Large intestine (tissue), 3 donors: ENCODE data around the gene UNC13A. TPM values are rescaled to one million over a fixed set of nuclear protein-coding genes. Genes with fewer than 3 reads are reported as not detected.
"Not testable (repeated sequence)": the region's sequence is repeated elsewhere in the genome, so short reads cannot be mapped to it uniquely, and the experiment has no call there.

ENCODE experiments used
- DNase-seq, 2 donors: peaks; one replicate each; pipeline versions ENCODE4 v3.0.0 to v3.0.0-alpha.2; 2013
- H3K27ac ChIP-seq: one replicate; pipeline ENCODE4 v1.5.1; 2013; ENCODE audit warnings: low read length
- H3K27me3 ChIP-seq: 2 replicates; pipeline ENCODE4 v1.6.1; 2013; ENCODE audit warnings: low read length; ENCODE audit not compliant: control insufficient read depth, insufficient read depth
- H3K36me3 ChIP-seq: 2 replicates; pipeline ENCODE4 v1.6.1; 2013; ENCODE audit warnings: low read length; ENCODE audit not compliant: control insufficient read depth, insufficient read depth
- H3K4me1 ChIP-seq: one replicate; pipeline ENCODE4 v1.6.1; 2013; ENCODE audit warnings: low read length; ENCODE audit not compliant: control insufficient read depth, insufficient read depth
- H3K4me3 ChIP-seq: one replicate; pipeline ENCODE4 v1.5.1; 2013; ENCODE audit warnings: low read length
- H3K9me3 ChIP-seq: one replicate; pipeline ENCODE4 v1.6.1; 2013; ENCODE audit warnings: mild to moderate bottlenecking, low read depth, low read length, moderate library complexity; ENCODE audit not compliant: control insufficient read depth
- WGBS: methylation state at CpG from one replicate; pipeline ENCODE4 v1.1.5; 2013; ENCODE audit warnings: low lambda C conversion rate; ENCODE audit not compliant: insufficient coverage; 5-methylcytosine and 5-hydroxymethylcytosine counted together
- polyA plus RNA-seq: library from polyadenylated mRNA; unstranded; fragments of 120-200 nt; gene quantifications from one replicate; pipeline ENCODE4 v1.2.1, GENCODE V29; 2013

UNC13A gene
- polyA plus RNA-seq, 1 donor, result 2.7 TPM

DNA sequence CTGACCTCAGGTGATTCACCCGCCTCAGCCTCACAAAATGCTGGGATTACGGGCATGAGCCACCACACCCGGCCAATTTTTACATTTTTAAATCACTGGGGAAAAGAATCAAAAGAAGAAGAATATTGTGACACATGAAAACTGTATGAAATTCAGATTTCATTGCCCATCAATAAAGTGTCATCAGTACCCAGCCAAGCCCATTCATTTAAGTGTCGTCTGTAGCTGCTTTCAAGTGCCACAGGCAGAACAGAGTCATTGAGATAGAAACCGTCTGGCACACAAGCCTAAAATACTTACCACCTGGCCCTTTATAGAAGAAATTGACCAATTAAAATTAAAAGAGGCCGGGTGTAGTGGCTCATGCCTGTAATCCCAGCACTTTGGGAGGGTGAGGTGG is 117.4 kb downstream of the UNC13A start:
- Histone ChIP-seq H3K27ac (no peak overlapping the region), H3K4me1 (no peaks in the 10 kb centered on the region), H3K36me3 (peaks cover 59% of the 10 kb centered on the region), H3K9me3 (no peaks in the 10 kb centered on the region), H3K27me3 (no peaks in the 10 kb centered on the region), H3K4me3 (no peak overlapping the region)
- 90% methylated on average over 5 of the region's 6 CpGs for WGBS
- DNase-seq, result no peak

DNA sequence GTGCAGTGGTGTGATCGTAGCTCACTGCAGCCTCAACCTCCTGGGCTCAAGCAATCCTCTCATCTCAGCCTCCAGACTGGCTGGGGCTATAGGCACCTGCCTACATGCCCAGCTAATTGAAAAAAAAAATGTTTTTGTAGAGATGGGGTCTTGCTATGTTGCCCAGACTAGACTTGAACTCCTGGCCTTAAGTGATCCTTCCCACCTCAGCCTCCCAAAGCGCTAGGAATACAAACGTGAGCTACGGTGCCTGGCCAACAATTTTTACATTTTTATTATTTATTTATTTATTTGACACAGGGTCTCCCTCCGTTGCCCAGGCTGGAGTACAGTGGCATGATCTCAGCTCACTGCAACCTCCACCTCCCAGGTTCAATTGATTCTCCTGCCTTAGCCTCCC is 117.9 kb downstream of the UNC13A start:
- not testable (repeated sequence) for H3K4me3 ChIP-seq, H3K9me3 ChIP-seq, H3K27ac ChIP-seq, H3K4me1 ChIP-seq, H3K27me3 ChIP-seq, DNase-seq
- 90% methylated on average over 2 of the region's 5 CpGs for WGBS
- H3K36me3 ChIP-seq, result peaks cover 55% of the 10 kb centered on the region

DNA sequence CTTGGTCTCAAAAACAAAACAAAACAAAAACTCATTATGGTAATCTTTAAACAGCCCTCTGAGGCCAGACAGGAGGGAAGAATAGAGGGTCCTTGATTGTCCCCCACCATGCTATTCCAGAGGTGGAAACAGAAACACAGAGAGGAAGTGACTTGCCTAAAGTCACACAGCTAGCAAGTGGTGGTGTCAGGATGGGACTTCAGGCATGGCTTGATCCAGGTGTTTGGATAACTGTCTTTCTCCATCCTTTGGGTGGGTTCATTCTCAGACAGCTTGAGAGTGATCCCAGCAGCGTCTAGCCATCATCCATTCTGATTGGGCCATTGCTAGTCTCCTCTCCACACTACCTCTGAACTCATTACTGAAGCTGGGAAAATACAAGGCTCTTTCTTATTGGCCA is 120.2 kb downstream of the UNC13A start:
- no peaks in the 10 kb centered on the region for H3K4me1 ChIP-seq
- DNase-seq, result no peak
- no CpG with 5 or more reads among the region's 1 CpG for whole genome bisulfite sequencing
- no peak overlapping the region for H3K4me3 ChIP-seq
- no peaks in the 10 kb centered on the region for H3K9me3 ChIP-seq
- H3K27ac ChIP-seq, result no peak overlapping the region
- H3K27me3 ChIP-seq, result no peaks in the 10 kb centered on the region
- peaks cover 55% of the 10 kb centered on the region for H3K36me3 ChIP-seq

DNA sequence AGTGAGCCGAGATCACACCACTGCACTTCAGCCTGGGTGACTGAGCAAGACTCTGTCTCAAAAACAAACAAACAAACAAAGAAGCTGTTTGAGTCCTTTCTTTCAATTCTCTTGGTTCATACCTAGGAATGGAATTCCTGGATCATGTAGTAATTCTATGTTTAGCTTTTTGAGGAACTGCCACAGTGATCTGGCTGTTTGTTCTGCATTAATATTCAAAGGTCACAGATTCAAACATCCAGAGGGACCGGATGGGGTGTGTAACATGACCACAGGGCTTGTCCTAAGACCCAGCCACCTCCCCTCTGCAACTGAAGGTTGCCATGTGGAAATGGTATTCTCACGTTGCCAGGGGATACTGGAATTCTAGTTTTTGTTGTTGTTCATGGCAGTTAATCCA is 122.5 kb downstream of the UNC13A start:
- H3K27me3 ChIP-seq, result no peaks in the 10 kb centered on the region
- H3K27ac ChIP-seq, result no peak overlapping the region
- no peaks in the 10 kb centered on the region for H3K4me1 ChIP-seq
- H3K9me3 ChIP-seq, result no peaks in the 10 kb centered on the region
- H3K36me3 ChIP-seq, result peaks cover 44% of the 10 kb centered on the region
- WGBS, result no CpG with 5 or more reads among the region's 3 CpGs
- DNase-seq, result no peak
- no peak overlapping the region for H3K4me3 ChIP-seq

DNA sequence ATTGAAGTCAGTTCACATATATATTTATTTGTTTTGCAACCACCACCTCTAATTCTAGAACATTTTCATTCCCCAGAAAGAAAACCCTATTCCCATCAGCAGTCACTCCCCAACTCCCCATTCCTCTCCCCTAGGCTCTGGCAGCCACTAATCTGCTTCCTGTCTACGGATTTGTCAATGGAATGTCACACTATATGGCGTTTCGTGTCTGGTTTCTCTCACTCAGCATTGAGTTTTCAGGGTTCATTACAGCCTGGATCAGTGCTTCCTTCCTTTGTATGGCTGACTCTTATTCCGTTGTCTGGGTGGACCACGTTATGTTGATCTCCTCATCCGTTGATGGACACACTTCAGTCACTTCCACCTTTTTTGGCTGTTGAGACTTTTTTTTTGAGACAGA is 123.4 kb downstream of the UNC13A start:
- Histone ChIP-seq H3K4me3 (no peak overlapping the region), H3K4me1 (no peaks in the 10 kb centered on the region), H3K9me3 (no peaks in the 10 kb centered on the region), H3K36me3 (peaks cover 48% of the 10 kb centered on the region), H3K27me3 (no peaks in the 10 kb centered on the region), H3K27ac (no peak overlapping the region)
- WGBS, result 100% methylated on average over 1 of the region's 6 CpGs
- DNase-seq, result no peak

DNA sequence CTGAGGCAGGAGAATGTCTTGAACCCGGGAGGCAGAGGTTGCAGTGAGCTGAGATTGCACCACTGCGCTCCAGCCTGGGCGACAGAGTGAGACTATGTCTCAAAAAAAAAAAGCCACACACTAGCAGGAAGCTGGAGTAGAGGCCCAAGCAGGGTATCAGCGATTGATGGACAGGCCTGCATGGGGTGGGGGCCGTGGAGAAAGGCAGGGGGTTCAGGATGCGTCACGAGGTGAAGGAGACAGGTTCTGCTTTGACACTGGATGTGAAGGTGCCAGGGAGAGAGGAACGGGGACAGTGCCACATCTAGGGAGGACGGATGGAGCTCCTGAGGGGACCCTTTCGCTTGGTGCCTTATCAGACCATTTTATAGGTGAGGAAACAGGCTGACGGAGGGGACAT is 125.6 kb downstream of the UNC13A start:
- Histone ChIP-seq H3K27me3 (no peaks in the 10 kb centered on the region), H3K27ac (no peak overlapping the region), H3K9me3 (no peaks in the 10 kb centered on the region), H3K4me3 (no peak overlapping the region), H3K36me3 (peaks cover 40% of the 10 kb centered on the region), H3K4me1 (no peaks in the 10 kb centered on the region)
- 67% methylated on average over 1 of the region's 11 CpGs for WGBS
- no peak for DNase-seq

DNA sequence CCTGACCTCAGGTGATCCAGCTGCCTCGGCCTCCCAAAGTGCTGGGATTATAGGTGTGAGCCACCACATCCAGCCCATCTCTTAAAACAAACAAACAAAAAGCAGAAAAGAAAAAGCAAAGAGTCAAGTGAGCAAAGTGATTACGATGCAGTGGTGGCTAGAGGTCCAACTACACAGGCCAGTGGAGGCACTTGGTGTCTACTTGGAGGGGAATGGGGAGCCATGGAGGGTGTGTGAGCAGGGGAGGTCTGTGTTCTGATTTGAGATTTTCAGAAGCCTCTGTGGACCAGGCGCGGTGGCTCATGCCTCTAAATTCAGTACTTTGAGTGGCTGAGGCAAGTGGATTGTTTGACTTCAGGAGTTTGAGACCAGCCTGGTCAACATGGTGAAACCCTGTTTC is 126.1 kb downstream of the UNC13A start:
- Histone ChIP-seq H3K27ac (no peak overlapping the region), H3K4me1 (no peaks in the 10 kb centered on the region), H3K4me3 (no peak overlapping the region), H3K27me3 (no peaks in the 10 kb centered on the region), H3K9me3 (no peaks in the 10 kb centered on the region), H3K36me3 (peaks cover 35% of the 10 kb centered on the region)
- 100% methylated on average over 1 of the region's 4 CpGs for WGBS
- DNase-seq, result no peak

DNA sequence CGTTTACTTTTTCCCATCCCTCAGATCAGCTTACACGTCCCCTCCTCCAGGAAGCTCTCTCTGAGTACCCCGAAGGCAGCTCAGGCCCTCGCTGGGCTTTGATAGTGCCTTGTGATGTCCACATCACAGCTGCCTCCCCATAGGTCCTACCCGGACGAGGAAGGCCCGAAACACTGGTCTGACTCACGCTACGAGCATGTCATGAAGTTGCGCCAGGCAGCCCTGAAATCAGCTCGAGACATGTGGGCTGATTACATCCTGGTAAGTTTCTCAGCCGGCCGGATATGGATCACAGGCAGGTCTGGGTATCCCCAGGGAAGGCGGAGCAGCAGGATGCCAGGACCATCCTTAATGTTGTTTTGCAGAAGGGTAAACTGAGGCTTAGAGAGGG is 128.0 kb downstream of the UNC13A start:
- Histone ChIP-seq H3K9me3 (no peaks in the 10 kb centered on the region), H3K27me3 (no peaks in the 10 kb centered on the region), H3K36me3 (peaks cover 30% of the 10 kb centered on the region), H3K4me3 (no peak overlapping the region), H3K4me1 (peaks cover 8% of the 10 kb centered on the region), H3K27ac (no peak overlapping the region)
- 95% methylated on average over 4 of the region's 14 CpGs for WGBS
- no peak for DNase-seq

DNA sequence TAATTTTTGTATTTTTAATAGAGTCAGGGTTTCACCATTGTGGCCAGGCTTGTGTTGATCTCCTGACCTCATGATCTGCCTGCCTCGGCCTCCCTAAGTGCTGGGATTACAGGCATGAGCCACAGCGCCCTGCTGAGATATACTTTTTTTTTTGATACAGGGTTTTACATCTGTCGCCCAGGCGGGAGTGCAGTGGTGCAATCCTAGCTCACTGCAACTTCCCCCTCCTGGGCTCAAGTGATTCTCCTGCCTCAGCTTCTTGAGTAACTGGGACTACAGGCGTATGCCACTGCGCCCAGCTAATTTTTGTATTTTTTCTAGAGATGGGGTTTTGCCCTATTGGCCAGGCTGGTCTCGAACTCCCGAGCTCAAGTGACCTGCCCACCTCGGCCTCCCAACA is 130.7 kb downstream of the UNC13A start:
- WGBS, result 100% methylated on average over 1 of the region's 9 CpGs
- Histone ChIP-seq H3K27ac (no peak overlapping the region), H3K4me1 (peaks cover 9% of the 10 kb centered on the region), H3K36me3 (peaks cover 21% of the 10 kb centered on the region), H3K27me3 (no peaks in the 10 kb centered on the region), H3K4me3 (no peak overlapping the region), H3K9me3 (no peaks in the 10 kb centered on the region)
- no peak for DNase-seq

DNA sequence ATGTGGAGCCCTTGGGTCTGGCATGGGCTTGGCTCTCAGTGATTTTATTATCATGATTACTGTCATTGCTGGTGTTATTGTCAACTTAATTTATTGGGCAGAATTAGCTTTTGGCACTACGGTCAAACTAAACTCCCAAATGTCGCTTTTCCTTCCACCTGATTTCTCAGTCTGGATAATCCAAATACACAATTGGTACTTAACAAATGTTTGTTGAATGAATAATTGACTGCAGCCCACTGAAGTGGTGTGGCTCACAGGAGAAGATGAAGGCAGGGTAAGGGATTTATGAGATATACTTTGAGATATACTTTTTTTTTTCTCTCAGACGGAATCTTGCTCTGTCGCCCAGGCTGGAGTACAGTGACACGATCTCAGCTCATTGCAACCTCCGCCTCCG is 131.2 kb downstream of the UNC13A start:
- peaks cover 9% of the 10 kb centered on the region for H3K4me1 ChIP-seq
- WGBS, result 100% methylated on average over 1 of the region's 7 CpGs
- H3K4me3 ChIP-seq, result no peak overlapping the region
- DNase-seq, result no peak
- H3K9me3 ChIP-seq, result no peaks in the 10 kb centered on the region
- no peaks in the 10 kb centered on the region for H3K27me3 ChIP-seq
- peaks cover 21% of the 10 kb centered on the region for H3K36me3 ChIP-seq
- H3K27ac ChIP-seq, result no peak overlapping the region

DNA sequence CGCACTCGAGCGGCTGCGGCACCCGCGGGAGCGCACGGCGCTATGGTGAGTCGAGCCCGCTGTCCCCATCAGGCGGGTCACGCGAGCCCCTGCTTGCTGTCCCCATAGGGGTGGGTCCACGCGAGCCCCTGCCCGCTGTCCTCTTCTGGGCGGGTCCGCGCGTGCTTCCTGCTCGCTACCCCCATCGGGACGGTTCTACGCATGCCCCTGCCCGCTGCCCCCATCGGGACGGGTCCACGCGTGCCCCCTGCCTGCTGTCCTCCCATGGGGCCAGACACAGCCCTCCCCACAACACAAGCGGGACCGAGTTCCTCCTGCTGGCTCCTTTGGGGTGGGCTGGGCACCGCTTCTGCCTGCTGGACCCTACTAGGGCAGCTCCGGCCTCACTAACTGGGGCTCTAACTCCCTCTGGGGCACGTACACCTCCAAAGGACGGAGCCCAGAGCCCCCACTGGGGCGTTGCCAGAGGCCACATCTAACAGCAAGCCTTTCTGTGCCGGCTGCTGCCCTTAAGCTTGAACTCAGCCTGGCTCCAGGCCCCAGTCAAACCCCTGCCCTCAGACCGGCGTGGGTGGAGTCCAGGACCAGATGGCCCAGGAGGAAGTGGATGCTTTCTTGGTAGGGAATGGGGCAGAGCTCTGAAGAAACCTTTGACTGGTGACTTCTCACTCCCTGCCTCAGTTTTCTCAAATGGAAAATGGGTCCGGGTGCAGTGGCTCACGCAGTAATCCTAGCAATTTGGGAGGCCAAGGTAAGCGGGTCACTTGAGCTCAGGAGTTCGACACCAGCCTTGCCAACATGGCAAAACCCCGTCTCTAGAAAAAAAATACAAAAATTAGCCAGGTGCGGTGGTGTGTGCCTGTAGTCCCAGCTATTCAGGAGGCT is 132.0 kb downstream of the UNC13A start:
- Histone ChIP-seq H3K4me1 (peaks cover 9% of the 10 kb centered on the region), H3K36me3 (peaks cover 21% of the 10 kb centered on the region), H3K4me3 (peak overlapping the region; percentile 97), H3K27me3 (no peaks in the 10 kb centered on the region), H3K9me3 (no peaks in the 10 kb centered on the region), H3K27ac (peak overlapping the region; percentile 83)
- no CpG with 5 or more reads among the region's 46 CpGs for WGBS
- DNase-seq, result peak; percentile 56 to 68
